ENCODE measurements around the gene PI4KA. TPM values are rescaled to one million over a fixed set of nuclear protein-coding genes. Genes with fewer than 3 reads are reported as not detected.

PI4KA gene
- total RNA-seq, 4 donors from 2014 or later = 44.7 to 136 (median 67.7) TPM

- no peak overlapping the region for H3K4me3 ChIP-seq
- TF ChIP-seq POLR2AphosphoS5 (IDR thresholded peaks at IDR 0.05) (no peak), POLR2A (IDR thresholded peaks at IDR 0.05) (no peak), EP300 (IDR thresholded peaks at IDR 0.05) (no peak)
- TF ChIP-seq, protein P1, sequence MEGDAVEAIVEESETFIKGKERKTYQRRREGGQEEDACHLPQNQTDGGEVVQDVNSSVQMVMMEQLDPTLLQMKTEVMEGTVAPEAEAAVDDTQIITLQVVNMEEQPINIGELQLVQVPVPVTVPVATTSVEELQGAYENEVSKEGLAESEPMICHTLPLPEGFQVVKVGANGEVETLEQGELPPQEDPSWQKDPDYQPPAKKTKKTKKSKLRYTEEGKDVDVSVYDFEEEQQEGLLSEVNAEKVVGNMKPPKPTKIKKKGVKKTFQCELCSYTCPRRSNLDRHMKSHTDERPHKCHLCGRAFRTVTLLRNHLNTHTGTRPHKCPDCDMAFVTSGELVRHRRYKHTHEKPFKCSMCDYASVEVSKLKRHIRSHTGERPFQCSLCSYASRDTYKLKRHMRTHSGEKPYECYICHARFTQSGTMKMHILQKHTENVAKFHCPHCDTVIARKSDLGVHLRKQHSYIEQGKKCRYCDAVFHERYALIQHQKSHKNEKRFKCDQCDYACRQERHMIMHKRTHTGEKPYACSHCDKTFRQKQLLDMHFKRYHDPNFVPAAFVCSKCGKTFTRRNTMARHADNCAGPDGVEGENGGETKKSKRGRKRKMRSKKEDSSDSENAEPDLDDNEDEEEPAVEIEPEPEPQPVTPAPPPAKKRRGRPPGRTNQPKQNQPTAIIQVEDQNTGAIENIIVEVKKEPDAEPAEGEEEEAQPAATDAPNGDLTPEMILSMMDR (IDR thresholded peaks at IDR 0.05) = no peak
- H3K27ac ChIP-seq = no peak overlapping the region
- H3K4me1 ChIP-seq = no peaks in the 10 kb centered on the region
- peaks cover 99% of the 10 kb centered on the region for H3K36me3 ChIP-seq
- DNase-seq (ENCODE audit: low spot score in 2 of 2) = no peak
- H3K9me3 ChIP-seq = no peaks in the 10 kb centered on the region
- WGBS = 76% methylated on average over 6 of the region's 6 CpGs
- no peaks in the 10 kb centered on the region for H3K27me3 ChIP-seq
Measured at GRCh38 chr22:20802452-20802851, 56.2 kb downstream of the PI4KA start.

DNA sequence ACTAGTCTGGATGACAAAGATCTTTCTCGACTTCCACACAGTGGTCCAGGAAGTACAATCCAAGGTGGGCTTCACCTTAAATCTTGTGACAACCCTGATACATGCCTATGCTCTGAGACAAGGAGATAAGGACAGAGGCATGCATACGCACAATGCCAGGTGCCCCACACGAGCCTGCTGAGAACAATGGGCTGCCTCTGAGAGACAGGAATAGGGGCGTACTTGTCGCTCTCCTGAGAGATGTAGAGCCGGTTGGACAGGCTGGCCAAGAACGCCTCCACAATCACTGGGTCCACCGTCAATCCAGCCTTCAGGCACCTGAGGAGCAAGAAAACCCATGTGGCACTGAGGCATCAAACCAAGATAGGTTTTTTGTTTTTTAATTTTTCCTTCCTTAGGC, 59.2 kb downstream of the PI4KA start:
- Histone ChIP-seq H3K4me3 (no peak overlapping the region), H3K36me3 (peaks cover 93% of the 10 kb centered on the region), H3K9me3 (no peaks in the 10 kb centered on the region), H3K27me3 (no peaks in the 10 kb centered on the region), H3K27ac (peak overlapping the region; percentile 15), H3K4me1 (no peaks in the 10 kb centered on the region)
- no peak for DNase-seq (ENCODE audit: low spot score in 2 of 2)
- 73% methylated on average over 8 of the region's 8 CpGs for WGBS
- TF ChIP-seq, protein P1 (IDR thresholded peaks at IDR 0.05) = no peak
- no peak for TF ChIP-seq EP300 (IDR thresholded peaks at IDR 0.05)
- TF ChIP-seq POLR2A (IDR thresholded peaks at IDR 0.05) = no peak
- no peak for TF ChIP-seq POLR2AphosphoS5 (IDR thresholded peaks at IDR 0.05)

DNA sequence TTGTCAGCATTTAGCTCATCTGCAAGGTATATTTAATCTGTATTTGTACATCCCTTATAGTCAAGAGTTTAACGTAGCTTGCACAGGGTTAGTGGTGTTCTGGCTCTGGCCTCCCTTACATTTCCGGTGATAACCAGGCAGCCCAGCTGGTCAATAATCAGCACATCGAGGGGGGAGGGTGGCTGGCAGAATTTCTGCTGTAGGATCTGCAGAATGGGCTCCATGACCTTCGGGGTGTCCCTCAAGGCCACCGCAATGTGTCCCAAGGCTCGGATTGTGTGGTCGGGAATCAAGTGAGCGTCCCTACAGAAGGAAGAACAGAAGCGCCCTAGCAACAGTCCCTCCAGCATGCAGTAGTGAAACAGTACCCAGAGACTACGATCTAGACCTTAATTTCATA, 59.6 kb downstream of the PI4KA start:
- Histone ChIP-seq H3K27ac (peak overlapping the region; percentile 15), H3K36me3 (peaks cover 93% of the 10 kb centered on the region), H3K4me3 (no peak overlapping the region), H3K9me3 (no peaks in the 10 kb centered on the region), H3K4me1 (no peaks in the 10 kb centered on the region), H3K27me3 (no peaks in the 10 kb centered on the region)
- DNase-seq (ENCODE audit: low spot score in 2 of 2) = no peak
- TF ChIP-seq, protein P1 (IDR thresholded peaks at IDR 0.05) = no peak
- TF ChIP-seq POLR2AphosphoS5 (IDR thresholded peaks at IDR 0.05) (no peak), EP300 (IDR thresholded peaks at IDR 0.05) (no peak)
- 90% methylated on average over 10 of the region's 10 CpGs for WGBS

- Histone ChIP-seq H3K4me3 (no peak overlapping the region), H3K9me3 (no peaks in the 10 kb centered on the region), H3K27ac (no peak overlapping the region), H3K36me3 (peaks cover 87% of the 10 kb centered on the region), H3K4me1 (no peaks in the 10 kb centered on the region), H3K27me3 (no peaks in the 10 kb centered on the region)
- DNase-seq (ENCODE audit: low spot score in 2 of 2) = no peak
- 94% methylated on average over 5 of the region's 5 CpGs for WGBS
- TF ChIP-seq POLR2AphosphoS5 (IDR thresholded peaks at IDR 0.05) (no peak), EP300 (IDR thresholded peaks at IDR 0.05) (no peak), POLR2A (IDR thresholded peaks at IDR 0.05) (no peak)
- TF ChIP-seq, protein P1 (IDR thresholded peaks at IDR 0.05) = no peak
Measured at GRCh38 chr22:20798218-20798617, 60.4 kb downstream of the PI4KA start.

- H3K36me3 ChIP-seq = peaks cover 85% of the 10 kb centered on the region
- no peak for TF ChIP-seq POLR2A (IDR thresholded peaks at IDR 0.05)
- no peak for TF ChIP-seq POLR2AphosphoS5 (IDR thresholded peaks at IDR 0.05)
- TF ChIP-seq, protein P1 (IDR thresholded peaks at IDR 0.05) = no peak
- no peak for TF ChIP-seq EP300 (IDR thresholded peaks at IDR 0.05)
- H3K4me1 ChIP-seq = no peaks in the 10 kb centered on the region
- DNase-seq (ENCODE audit: low spot score in 2 of 2) = no peak
- no peak overlapping the region for H3K27ac ChIP-seq
- H3K4me3 ChIP-seq = no peak overlapping the region
- H3K27me3 ChIP-seq = no peaks in the 10 kb centered on the region
- no peaks in the 10 kb centered on the region for H3K9me3 ChIP-seq
- 95% methylated on average over 8 of the region's 8 CpGs for WGBS
Measured at GRCh38 chr22:20796731-20797130, 61.9 kb downstream of the PI4KA start.
